Nephron (organoid): ENCODE results near the gene IGFL4.

Source experiments
- H3K27ac Mint-ChIP-seq, 3 experiments: 2 replicates each; pipeline ENCODE4 v1.8.0; 2020; ENCODE audit warnings: mixed read lengths in 3 of 3, mild to moderate bottlenecking in 2 of 3, moderate library complexity in 1 of 3
- H3K27me3 Mint-ChIP-seq: 2 replicates; pipeline ENCODE4 v1.8.0; 2021; ENCODE audit warnings: low read depth, mild to moderate bottlenecking, moderate library complexity, mixed read lengths
- H3K36me3 Mint-ChIP-seq: 2 replicates; pipeline ENCODE4 v1.8.0; 2020; ENCODE audit warnings: low read depth, mixed read lengths
- H3K4me1 Mint-ChIP-seq: 2 replicates; pipeline ENCODE4 v1.8.0; 2020; ENCODE audit warnings: mixed read lengths
- H3K4me3 Mint-ChIP-seq, 3 experiments: 2 replicates each; pipeline ENCODE4 v1.8.0; 2020; ENCODE audit warnings: mild to moderate bottlenecking in 3 of 3, mixed read lengths in 3 of 3, moderate library complexity in 2 of 3
- H3K9me3 Mint-ChIP-seq: 2 replicates; pipeline ENCODE4 v1.8.0; 2020; ENCODE audit warnings: mixed read lengths
- CTCF ChIP-seq, 3 experiments: fragments of 200-600 bp; sonication (generic); IDR thresholded peaks; one replicate each; pipeline ENCODE4 v1.5.0; 2021; ENCODE audit warnings: antibody characterized with exemption in 3 of 3; ENCODE audit not compliant: unreplicated experiment in 3 of 3

Gene IGFL4

GRCh38 chr19:46015687-46016425, 24.9 kb downstream of the IGFL4 start:
- no peak overlapping the region for H3K27ac Mint-ChIP-seq
- H3K36me3 Mint-ChIP-seq, result peaks cover 3% of the 10 kb centered on the region
- peak overlapping the region; percentile 84 to 87 (median 86) for H3K4me3 Mint-ChIP-seq
- H3K4me1 Mint-ChIP-seq, result peaks cover 14% of the 10 kb centered on the region
- H3K27me3 Mint-ChIP-seq, result peaks cover 50% of the 10 kb centered on the region
- H3K9me3 Mint-ChIP-seq, result no peaks in the 10 kb centered on the region
- no peak for TF ChIP-seq CTCF (IDR thresholded peaks at IDR 0.05; ENCODE audit: unreplicated experiment in 3 of 3)

GRCh38 chr19:46014941-46015686, 25.7 kb downstream of the IGFL4 start:
- H3K36me3 Mint-ChIP-seq, result peaks cover 3% of the 10 kb centered on the region
- no peaks in the 10 kb centered on the region for H3K9me3 Mint-ChIP-seq
- H3K27me3 Mint-ChIP-seq, result peaks cover 55% of the 10 kb centered on the region
- no peak for TF ChIP-seq CTCF (IDR thresholded peaks at IDR 0.05; ENCODE audit: unreplicated experiment in 3 of 3)
- H3K4me1 Mint-ChIP-seq, result peaks cover 14% of the 10 kb centered on the region
- peak overlapping the region; percentile 82 to 83 (median 83) for H3K4me3 Mint-ChIP-seq
- H3K27ac Mint-ChIP-seq, result no peak overlapping the region

- Mint-ChIP-seq H3K4me3 (peak overlapping the region; percentile 82 to 83 (median 83)), H3K36me3 (peaks cover 7% of the 10 kb centered on the region), H3K4me1 (peaks cover 14% of the 10 kb centered on the region), H3K9me3 (no peaks in the 10 kb centered on the region), H3K27me3 (peaks cover 57% of the 10 kb centered on the region), H3K27ac (no peak overlapping the region)
- no peak for TF ChIP-seq CTCF (IDR thresholded peaks at IDR 0.05; ENCODE audit: unreplicated experiment in 3 of 3)
Observed at GRCh38 chr19:46014534-46014933, 26.3 kb downstream of the IGFL4 start.

- Mint-ChIP-seq H3K27ac (no peak overlapping the region), H3K36me3 (peaks cover 26% of the 10 kb centered on the region), H3K4me1 (peaks cover 6% of the 10 kb centered on the region), H3K4me3 (no peak overlapping the region), H3K9me3 (no peaks in the 10 kb centered on the region), H3K27me3 (peaks cover 36% of the 10 kb centered on the region)
- peak; percentile 77 to 87 (median 83) for TF ChIP-seq CTCF (IDR thresholded peaks at IDR 0.05; ENCODE audit: unreplicated experiment in 3 of 3)
Observed at GRCh38 chr19:46009530-46010510, 31.0 kb downstream of the IGFL4 start.

- no peak overlapping the region for H3K27ac Mint-ChIP-seq
- peaks cover 30% of the 10 kb centered on the region for H3K36me3 Mint-ChIP-seq
- H3K9me3 Mint-ChIP-seq, result no peaks in the 10 kb centered on the region
- no peaks in the 10 kb centered on the region for H3K4me1 Mint-ChIP-seq
- no peak overlapping the region for H3K4me3 Mint-ChIP-seq
- H3K27me3 Mint-ChIP-seq, result peaks cover 11% of the 10 kb centered on the region
- TF ChIP-seq CTCF (IDR thresholded peaks at IDR 0.05; ENCODE audit: unreplicated experiment in 3 of 3), result no peak
Observed at GRCh38 chr19:46006411-46006810, 34.4 kb downstream of the IGFL4 start.
